Stimulated activated CD4-positive, alpha-beta T cell treated with anti-CD3 and anti-CD28 coated beads, Interleukin-12 subunit alpha, Interleukin-12 subunit beta, amount 100 ng/mL, for 48 hours (primary cell): Measurements from ENCODE around the gene IRX2.

Experiments used
- DNase-seq, 3 donors: peaks; one replicate each; pipeline ENCODE4 v3.0.0-alpha.2; 2020; ENCODE audit warnings: low read depth in 2 of 3, low spot score in 1 of 3

IRX2 gene

GRCh38 chr5:2751592-2752021 is at the start of gene IRX2:
Gene IRX2, minus strand, starts transcription at chr5:2751677. Its CDS starts 264 bp downstream, at chr5:2751413.
- no peak for DNase-seq

DNA sequence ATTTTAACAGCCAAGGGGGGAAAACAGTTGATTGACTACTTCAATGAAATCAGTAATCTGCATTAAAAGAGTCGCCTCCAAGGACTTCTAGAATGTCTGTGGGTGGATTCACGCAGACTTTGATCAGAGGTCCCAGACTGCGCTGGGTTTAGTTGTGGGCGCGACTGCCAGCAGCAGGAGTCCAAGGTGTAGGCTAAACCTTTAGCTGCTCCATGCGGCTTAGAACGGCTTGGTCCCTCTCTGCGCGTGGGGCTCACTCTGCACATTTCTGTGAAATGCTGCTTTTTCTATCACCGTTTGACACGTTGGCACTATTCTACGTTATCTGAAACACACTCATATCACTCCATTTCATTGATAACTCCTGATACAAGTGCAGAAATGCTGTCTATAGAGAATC is 48.6 kb upstream of the IRX2 start:
- no peak for DNase-seq

DNA sequence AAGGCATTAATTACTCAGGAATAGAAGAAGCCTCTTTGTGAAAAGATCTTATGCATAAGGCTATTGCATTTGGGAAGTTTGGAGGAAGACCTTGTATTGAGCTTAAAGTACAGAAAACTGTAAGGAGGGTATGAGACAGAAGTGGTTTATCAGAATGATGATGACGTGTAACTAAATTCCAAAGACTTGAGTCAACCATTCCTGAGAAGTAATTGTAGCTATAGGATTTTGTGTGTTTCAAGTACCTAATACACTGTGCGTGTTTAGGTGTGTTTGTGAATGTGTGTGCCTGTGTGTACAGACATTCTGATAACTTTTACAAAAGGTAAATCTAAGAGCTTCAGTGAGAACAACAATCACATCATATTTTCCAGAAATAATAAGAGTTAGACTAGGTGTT is 46.5 kb upstream of the IRX2 start:
- DNase-seq: no peak

GRCh38 chr5:2797160-2797559 is 45.7 kb upstream of the IRX2 start:
- DNase-seq: no peak

GRCh38 chr5:2783223-2783622 is 31.7 kb upstream of the IRX2 start:
- no peak for DNase-seq

DNA sequence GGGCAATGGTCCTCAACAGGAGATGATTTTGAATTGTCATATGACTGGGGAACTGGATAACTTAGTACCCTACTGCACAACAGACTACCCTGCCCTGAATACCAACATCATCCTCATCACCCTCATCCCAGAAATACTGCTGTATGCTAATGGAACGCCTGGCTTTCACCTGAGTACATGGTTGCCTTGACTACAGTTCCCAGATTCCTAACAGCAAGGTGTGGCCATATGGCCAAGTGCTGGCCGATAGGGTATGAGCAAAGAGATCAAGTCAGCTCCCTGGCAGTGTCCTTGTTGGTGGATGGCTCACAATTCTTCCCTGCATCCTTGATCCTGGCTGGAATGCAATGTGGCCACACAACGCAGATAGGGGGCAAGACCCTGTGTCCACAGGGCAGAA is 31.2 kb upstream of the IRX2 start:
- no peak for DNase-seq

DNA sequence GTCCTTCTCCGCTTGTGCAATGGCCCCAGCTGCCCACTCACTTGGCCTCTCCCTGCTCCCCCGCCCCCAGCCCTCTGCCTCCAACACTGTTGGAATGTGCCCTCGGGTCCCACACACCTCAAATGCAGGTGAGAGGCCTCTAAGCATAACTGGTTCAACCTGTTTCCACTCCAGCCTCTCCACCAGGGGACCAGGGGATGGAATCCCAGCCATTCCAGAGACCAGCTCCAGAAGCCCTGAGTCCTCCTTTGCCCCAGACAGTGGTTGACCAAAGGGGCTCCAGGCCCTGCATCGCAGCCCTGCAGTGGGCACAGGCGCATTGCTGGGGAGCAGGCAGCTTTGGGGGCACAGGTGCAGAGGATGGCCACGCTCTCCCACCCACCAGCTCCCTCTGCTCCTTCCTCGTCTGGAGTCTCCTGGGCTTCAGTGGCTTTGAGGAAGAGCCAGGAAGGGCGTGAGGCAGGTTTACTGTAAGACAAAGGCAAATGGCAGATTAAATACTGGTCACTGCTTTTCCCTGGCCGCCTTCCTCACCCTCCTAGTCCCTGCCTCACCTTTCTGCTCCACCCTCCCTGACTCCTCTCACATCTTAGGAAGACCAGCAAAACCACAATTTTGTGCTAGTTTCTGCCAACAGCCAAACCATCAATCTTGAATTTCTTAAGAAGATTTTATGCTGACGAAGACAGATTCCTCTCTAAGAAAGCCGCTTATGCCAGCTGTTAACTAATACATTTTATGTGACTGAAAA is 29.1 kb upstream of the IRX2 start:
- DNase-seq: no peak

- no peak for DNase-seq
Observed at GRCh38 chr5:2779459-2779858, 28.0 kb upstream of the IRX2 start.

DNA sequence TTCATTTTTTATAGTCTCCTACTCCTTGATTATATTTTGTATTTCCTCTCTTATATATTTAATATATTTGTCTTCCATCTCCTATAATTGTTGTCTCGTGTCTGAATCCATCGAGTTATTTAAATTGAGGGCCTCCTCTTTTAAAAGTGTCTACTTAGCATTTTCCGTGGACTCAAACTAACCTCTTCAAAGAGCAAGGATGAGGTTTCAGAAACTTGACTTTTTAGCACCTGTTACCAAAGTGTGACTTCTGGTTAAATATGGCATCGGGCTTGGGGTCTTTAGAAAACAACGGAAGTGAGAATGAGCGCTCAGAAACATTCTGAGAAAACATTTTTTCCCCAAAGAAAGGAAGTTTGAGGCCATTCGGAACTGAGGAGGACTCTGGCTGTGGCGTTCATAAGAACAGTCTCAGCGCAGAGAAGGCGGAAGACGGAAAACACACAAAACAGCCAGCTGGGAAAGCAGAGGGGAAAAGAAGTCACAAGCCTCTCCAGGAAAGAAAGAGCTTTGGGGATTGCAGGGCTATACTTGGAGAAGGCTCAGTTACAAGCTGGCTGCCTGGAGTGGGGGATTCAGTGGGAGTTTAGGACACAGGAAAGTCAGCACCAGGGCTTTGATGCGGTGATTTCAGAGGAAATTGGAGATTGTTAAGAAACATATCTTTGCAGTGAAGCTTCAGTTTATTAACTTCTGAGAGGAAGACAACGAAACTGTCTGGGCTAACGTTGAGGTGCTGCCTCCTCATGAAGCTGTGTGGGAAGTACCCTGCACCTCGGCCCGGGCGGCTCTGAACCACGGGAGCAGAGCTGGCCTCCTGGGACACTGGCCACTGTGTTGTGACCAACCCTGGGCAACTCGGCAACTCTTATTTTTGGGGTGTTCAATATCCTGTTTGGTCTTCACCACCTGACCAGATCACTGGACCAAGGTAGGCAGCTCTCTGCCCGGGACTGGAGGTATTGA is 25.1 kb upstream of the IRX2 start:
- DNase-seq: no peak

DNA sequence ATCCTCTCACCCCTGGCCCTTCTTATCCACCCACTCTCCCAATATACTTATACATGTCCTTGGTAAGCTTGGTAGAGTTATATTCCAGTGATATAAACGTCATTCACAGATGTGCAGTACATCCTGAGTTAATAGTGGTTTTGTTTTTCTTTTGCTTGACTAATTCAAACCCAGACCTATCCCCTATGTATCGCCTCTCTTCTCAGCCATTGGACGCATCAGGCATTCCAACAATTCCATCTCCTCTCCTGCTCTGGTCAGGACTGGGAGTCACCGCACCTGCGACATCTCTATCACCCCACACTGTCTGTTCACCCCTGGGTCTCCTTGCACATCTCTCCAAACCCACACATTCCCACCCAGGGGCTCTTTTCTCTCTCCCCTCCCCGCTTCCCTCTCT is 21.9 kb upstream of the IRX2 start:
- DNase-seq: no peak

DNA sequence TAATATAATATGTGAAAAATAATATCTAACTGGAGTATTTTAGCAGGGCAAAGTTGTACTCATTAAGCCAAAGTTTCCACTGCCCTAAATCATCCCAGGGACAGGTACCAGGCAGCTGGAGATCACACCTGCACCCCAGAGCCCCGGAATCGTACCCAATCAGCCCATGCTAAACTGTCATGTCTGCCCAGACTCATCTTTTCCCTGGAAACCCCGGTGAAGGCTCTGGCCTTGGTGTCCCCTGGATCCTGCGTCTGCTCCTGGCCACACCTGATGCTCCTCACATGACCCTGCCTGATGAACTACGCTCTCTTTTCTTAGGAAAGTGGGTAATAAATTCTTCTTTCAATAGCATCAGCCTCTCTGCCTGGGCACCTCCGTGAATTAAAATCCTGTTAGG is 15.6 kb upstream of the IRX2 start:
- no peak for DNase-seq

DNA sequence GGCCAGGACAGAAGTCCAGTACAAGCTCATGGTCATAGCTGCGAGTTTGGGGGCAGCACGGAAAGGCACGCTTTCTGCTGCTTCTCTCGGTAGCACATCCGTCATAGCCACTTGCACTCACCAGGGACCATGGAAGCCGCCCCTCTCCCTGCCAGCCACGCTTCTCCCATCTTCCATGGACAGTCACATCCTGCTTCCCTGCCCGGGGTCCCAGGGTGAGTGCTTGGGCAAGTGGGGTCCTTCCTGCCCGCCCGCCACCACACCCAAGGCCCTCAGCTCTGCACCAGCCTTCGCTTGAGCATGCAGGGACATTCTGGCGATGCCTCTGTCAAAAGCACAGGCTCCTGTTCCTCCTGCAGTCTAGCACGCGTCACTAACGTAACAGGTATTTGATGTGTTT is 13.1 kb upstream of the IRX2 start:
- no peak for DNase-seq

- no peak for DNase-seq
Observed at GRCh38 chr5:2763533-2763794, 12.0 kb upstream of the IRX2 start.

- DNase-seq: no peak
Observed at GRCh38 chr5:2762744-2763532, 11.5 kb upstream of the IRX2 start.

GRCh38 chr5:2761921-2762488 is 10.5 kb upstream of the IRX2 start:
- no peak for DNase-seq

- no peak for DNase-seq
Observed at GRCh38 chr5:2759696-2760461, 8.4 kb upstream of the IRX2 start.

GRCh38 chr5:2759091-2759490 is 7.6 kb upstream of the IRX2 start:
- DNase-seq: no peak

DNA sequence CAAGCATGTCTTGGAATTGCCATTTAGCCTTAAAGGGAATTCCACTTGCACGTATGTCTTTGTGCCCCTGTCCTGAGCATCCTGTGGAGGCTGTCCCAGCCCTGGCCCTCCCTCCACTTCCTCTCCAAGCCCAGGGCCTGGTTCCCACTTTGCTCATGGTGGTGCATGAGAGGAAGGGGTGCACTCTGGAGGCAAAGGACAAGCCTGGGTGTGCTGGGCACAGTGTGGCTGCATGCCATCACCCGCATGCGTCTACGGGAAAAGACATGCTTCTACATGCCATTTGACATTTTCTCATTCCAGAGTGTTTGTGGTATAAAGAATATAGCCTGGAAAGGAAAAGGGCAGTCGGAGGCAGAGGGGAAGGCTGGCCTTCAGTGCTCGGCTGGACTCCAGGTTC is 7.2 kb upstream of the IRX2 start:
- DNase-seq: no peak

- DNase-seq: no peak
Observed at GRCh38 chr5:2757563-2758351, 6.3 kb upstream of the IRX2 start.
